BE2C (cell line): Measurements from ENCODE around the gene COL11A1.
"Not testable (repeated sequence)": the region's sequence is repeated elsewhere in the genome, so short reads cannot be mapped to it uniquely, and the experiment has no call there.

ENCODE experiments used
- DNase-seq: peaks from one replicate; pipeline ENCODE4 v3.0.0-alpha.2; 2020
- H3K27me3 ChIP-seq: fragments of 250-450 bp; sonication (Bioruptor Pico); 2 replicates; pipeline ENCODE4 v1.5.1; 2020; ENCODE audit warnings: mild to moderate bottlenecking
- H3K36me3 ChIP-seq: fragments of 250-450 bp; sonication (Bioruptor Pico); 2 replicates; pipeline ENCODE4 v1.5.1; 2020; ENCODE audit warnings: mild to moderate bottlenecking
- H3K4me1 ChIP-seq: fragments of 250-450 bp; sonication (Bioruptor Pico); 2 replicates; pipeline ENCODE4 v1.5.1; 2020
- H3K4me3 ChIP-seq: 2 replicates; pipeline ENCODE4 v1.5.1; 2011; ENCODE audit warnings: low read depth, low read length
- H3K9me3 ChIP-seq: fragments of 250-450 bp; sonication (Bioruptor Pico); 2 replicates; pipeline ENCODE4 v1.5.1; 2020
- CTCF ChIP-seq: IDR thresholded peaks from 2 replicates; pipeline ENCODE4 v1.5.1; 2012; ENCODE audit warnings: mild to moderate bottlenecking, low read depth, low read length

The COL11A1 gene

GRCh38 chr1:103075316-103076000, 32.9 kb downstream of the COL11A1 start:
- H3K27me3 ChIP-seq = no peaks in the 10 kb centered on the region
- no peaks in the 10 kb centered on the region for H3K36me3 ChIP-seq
- no peaks in the 10 kb centered on the region for H3K4me1 ChIP-seq
- H3K4me3 ChIP-seq = no peak overlapping the region
- H3K9me3 ChIP-seq = no peaks in the 10 kb centered on the region
- no peak for DNase-seq
- TF ChIP-seq CTCF = no peak

- Histone ChIP-seq H3K4me3 (no peak overlapping the region), H3K36me3 (no peaks in the 10 kb centered on the region), H3K27me3 (no peaks in the 10 kb centered on the region), H3K4me1 (no peaks in the 10 kb centered on the region), H3K9me3 (no peaks in the 10 kb centered on the region)
- DNase-seq = no peak
- no peak for TF ChIP-seq CTCF
These were observed 34.1 kb downstream of the COL11A1 start for GRCh38 chr1:103074224-103074623.

DNA sequence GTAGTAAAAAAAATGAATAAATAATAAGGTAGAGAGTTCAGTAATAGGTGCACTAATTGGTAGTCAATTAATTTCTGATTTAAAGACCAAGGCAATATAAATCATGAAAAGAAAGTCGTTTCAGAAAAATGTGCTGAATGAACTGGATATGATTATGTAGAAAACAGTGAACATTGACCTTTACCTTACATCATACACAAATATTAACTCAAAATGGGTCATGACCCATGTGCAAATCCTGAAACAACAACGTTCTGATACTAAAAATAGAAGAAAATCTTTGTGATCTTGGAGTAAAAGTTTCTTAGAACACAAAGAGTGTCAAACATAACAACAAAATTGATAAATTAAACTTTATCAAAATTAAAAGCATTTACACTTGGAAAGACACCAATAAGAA, 39.1 kb downstream of the COL11A1 start:
- H3K4me1 ChIP-seq = no peaks in the 10 kb centered on the region
- no peaks in the 10 kb centered on the region for H3K9me3 ChIP-seq
- TF ChIP-seq CTCF = no peak
- H3K36me3 ChIP-seq = no peaks in the 10 kb centered on the region
- DNase-seq = no peak
- no peaks in the 10 kb centered on the region for H3K27me3 ChIP-seq
- H3K4me3 ChIP-seq = no peak overlapping the region

DNA sequence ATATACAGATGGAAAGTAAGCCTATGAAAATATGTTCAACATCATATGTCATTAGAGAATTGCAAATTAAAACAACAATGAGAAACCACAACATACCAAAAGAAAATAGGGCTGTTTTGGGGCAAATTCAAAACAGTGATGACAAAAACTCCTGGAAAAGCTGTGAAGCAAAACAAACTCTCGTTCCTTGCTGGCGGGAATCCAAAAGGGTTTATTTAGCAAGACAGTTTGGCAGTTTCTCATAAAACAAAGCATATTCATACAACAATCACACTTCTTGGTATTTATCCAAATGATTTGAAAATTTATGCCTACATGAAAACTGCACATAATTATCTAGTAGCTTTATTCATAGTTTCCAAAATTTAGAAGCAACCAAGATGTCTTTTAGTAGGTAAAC, 44.4 kb downstream of the COL11A1 start:
- TF ChIP-seq CTCF = no peak
- H3K36me3 ChIP-seq = no peaks in the 10 kb centered on the region
- H3K4me3 ChIP-seq = no peak overlapping the region
- no peaks in the 10 kb centered on the region for H3K4me1 ChIP-seq
- H3K9me3 ChIP-seq = no peaks in the 10 kb centered on the region
- no peaks in the 10 kb centered on the region for H3K27me3 ChIP-seq
- no peak for DNase-seq

DNA sequence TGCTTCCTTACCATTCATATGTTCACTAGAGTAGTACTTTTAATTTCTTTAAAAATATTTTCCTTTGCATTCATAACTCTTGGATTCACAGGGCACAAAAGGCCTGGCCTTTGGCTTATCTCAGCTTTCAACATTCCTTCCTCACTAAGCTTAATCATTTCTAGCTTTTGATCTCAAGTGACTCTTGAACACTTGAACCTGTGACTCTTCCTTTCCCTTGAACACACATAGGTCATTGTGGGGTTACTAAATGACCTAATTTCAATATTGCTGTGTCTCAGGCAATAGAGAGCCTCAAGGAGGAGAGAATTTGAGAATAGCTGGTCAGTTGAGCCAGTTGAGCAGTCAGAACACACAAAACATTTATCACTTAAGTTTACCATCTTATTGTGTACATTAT, 49.9 kb downstream of the COL11A1 start:
- TF ChIP-seq CTCF = no peak
- no peaks in the 10 kb centered on the region for H3K27me3 ChIP-seq

DNA sequence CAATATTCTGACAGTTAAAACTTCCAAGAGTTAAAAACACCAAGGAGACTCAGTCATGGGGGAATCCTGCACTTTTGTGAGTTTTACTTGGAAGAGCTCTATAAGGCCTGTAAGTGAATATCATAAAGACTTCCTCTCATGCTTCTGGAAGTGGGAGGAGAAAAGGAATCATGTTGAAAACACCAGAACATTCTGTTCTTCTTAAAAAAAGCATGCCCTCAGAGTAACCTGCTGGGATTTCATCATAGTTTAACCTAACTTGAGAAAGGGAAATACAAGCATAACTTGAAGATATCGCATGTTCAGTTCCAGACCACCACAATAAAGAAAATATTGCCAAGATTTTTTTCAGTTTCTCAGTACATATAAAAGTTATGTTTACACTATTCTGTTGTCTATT, 51.9 kb downstream of the COL11A1 start:
- DNase-seq = no peak
- no peak for TF ChIP-seq CTCF
- no peaks in the 10 kb centered on the region for H3K36me3 ChIP-seq

More for the DNA sequence above, 49.9 kb downstream of the COL11A1 start:
- no peak for DNase-seq
- Histone ChIP-seq H3K4me3 (no peak overlapping the region), H3K4me1 (no peaks in the 10 kb centered on the region), H3K9me3 (no peaks in the 10 kb centered on the region), H3K36me3 (no peaks in the 10 kb centered on the region)

DNA sequence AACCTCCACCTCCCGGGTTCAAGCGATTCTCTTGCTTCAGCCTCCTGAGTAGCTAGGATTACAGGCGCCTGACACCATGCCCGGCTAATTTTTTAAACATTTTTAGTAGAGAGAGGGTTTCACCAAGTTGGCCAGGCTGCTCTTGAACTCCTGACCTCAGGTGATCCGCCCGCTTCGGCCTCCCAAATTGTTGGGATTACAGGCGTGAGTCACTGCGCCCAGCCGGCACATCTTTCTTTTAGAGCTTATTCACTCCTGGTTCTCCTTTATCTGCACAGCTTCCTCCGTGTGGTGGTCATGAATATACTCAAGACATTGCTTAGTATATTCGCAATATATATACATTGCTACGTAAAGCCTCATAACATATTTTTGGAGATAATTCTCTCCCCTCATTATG, 80.2 kb downstream of the COL11A1 start:
- not testable (repeated sequence) for DNase-seq, H3K9me3 ChIP-seq, H3K36me3 ChIP-seq, H3K27me3 ChIP-seq, H3K4me3 ChIP-seq, H3K4me1 ChIP-seq

More for the DNA sequence above, 51.9 kb downstream of the COL11A1 start:
- Histone ChIP-seq H3K9me3 (no peaks in the 10 kb centered on the region), H3K4me1 (no peaks in the 10 kb centered on the region), H3K27me3 (no peaks in the 10 kb centered on the region), H3K4me3 (no peak overlapping the region)
